ENCODE results near the gene H2AZ2.

- TF ChIP-seq EZH2 (IDR thresholded peaks at IDR 0.05; ENCODE audit: borderline replicate concordance, insufficient read depth, low read depth, low read length, poor library complexity, severe bottlenecking), result no peak
- TF ChIP-seq CTCF (IDR thresholded peaks at IDR 0.05), result no peak
Observed at GRCh38 chr7:44887293-44887692, 39.4 kb upstream of the H2AZ2 start.

Measured in B cell (primary cell).